Tongue (tissue), 2 donors: ENCODE results near the gene PSMG3. TPM values are rescaled to one million over a fixed set of nuclear protein-coding genes. Genes with fewer than 3 reads are reported as not detected.

Source experiments
- DNase-seq: peaks from one replicate; pipeline ENCODE4 v3.0.0-alpha.2; 2015
- total RNA-seq: library from RNA; depleted of rRNA; stranded (reverse); fragments of >200 nt; gene quantifications from one replicate; pipeline ENCODE4 v1.2.3, GENCODE V29; 2014

Gene PSMG3
- total RNA-seq, 1 donor from 2014 or later: 7.0 TPM

GRCh38 chr7:1579481-1580421 is 9.9 kb upstream of the PSMG3 start:
- peak; percentile 87 for DNase-seq

GRCh38 chr7:1578513-1578912 is 8.7 kb upstream of the PSMG3 start:
- no peak for DNase-seq

DNA sequence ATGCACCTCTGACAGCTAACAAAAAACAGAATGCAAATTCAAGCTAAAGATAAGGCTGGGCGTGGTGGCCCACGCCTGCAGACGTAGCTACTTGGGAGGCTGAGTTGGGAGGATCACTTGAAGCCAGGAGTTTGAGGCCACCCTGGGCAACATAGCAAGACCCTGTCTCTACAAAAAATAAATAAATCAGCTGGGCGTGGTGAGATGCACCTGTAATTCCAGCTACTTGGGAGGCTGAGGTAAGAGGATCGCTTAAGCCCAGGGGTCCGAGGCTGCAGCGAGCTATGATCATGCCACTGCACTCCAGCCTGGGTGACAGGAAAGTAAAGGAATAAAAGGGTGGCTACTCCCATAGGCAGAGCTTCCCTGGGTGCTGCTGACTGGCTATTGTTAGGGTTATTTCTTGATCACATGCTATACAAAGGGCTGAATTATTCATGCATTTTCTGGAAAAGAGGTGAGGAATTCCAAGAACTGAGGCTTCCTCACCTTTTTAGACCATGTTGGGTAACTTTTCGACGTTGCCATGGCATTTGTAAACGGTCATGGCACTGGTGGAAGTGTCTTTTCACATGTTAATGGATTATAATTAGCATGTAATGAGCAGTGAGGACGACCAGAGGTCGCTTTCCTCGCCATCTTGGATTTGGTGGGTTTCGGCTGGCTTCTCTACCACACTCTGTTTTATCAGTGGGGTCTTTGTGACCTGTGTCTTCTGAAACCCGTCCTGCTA is 6.9 kb upstream of the PSMG3 start:
- no peak for DNase-seq

DNA sequence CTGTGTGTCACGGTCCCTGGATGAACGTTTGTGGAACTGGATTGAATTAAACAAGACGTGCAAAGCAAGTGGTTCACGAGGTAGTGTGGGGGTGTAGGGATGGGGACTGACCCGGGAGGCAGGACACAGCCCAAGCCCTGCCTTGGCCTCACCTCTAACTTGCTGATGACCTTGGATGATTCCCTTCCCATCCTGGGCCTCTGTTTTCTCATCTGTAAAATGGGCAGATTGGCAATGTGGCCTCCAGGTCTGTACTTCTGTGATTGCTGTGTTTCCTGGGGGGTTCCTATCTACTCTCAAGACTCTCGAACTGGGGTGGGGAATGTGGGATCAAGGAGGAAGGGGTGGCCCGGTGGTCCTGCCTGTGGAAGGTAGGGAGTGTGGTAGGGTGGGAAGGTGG is 6.0 kb upstream of the PSMG3 start:
- no peak for DNase-seq

DNA sequence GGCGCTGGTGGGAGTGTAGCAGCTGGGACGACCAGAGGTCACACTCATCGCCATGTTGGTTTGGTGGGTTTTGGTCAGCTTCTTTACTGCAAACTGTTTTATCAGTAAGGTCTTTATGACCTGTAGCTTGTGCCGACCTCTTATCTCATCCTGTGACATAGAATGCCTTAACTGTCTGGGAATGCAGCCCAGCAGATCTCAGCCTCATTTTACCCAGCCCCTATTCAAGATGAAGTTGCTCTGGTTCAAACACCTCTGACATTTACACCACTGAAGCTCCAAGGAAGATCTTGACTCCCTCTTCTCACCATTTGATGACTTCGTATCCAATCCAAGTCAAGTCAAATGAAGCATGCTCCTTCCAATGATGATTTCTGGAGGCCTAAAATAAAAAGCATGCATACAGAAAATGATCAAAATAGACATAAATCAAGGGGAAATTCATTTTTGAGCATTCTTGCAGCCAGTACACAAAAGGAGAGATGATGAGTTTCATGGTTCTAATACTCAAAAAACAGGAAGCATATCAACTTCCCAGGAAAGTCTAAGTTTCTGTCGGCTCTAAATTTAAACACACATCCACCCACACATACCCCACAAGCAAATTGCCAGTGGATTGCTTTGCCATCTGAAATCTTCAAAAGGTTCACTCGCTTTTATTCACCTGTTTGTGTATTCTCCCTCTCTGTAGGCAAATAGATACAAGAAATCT is 2.4 kb upstream of the PSMG3 start:
- no peak for DNase-seq

GRCh38 chr7:1569440-1569832 is 396 bp downstream of the PSMG3 start:
- no peak for DNase-seq

DNA sequence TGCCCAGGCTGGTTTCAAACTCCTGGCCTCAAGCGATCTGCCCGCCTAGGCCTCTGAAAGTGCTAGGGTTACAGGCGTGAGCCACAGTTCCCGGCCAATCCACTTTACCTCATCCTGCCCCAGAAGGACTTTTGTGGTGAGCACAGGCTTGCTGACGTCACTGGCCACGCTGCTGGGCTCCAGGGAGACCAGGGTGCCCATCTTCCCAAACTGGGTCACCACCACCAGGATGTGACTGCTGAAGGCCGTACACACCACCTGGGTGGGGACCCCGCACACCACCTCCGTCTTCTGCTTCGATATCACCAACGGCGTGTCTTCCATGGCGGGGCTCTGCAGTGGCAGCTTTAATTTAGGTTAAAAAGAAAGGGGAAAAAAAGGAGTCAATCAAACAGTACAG is 816 bp downstream of the PSMG3 start:
- DNase-seq: no peak

DNA sequence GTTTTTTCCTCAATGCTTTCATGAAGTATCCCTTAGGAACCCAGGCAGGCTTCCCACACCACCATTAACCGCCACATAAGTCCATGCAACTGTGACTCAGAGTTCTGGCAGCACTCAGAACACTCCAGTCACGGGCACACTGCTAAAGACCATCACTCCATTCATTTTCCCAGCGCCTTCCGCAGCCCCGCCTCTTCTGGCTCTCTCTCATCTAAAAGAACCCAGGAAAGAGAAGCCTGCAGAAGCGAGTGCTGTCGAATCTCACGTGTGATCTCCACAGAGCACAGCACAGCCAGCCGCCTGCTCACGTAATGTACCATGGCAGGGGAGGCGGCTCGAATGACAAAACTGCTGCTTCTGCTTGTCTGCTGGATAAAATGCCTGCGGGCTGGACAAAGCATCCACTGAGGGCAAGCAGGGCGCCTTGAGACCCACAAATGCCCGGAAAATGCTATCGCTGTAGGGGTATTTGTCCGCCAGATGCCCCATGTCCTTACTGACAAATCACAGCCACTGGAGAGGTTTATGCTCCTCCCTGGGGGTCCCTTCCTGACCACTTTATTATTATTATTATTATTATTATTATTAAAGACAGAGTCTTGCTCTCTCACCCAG is 1.8 kb downstream of the PSMG3 start:
- DNase-seq: peak; percentile 88

DNA sequence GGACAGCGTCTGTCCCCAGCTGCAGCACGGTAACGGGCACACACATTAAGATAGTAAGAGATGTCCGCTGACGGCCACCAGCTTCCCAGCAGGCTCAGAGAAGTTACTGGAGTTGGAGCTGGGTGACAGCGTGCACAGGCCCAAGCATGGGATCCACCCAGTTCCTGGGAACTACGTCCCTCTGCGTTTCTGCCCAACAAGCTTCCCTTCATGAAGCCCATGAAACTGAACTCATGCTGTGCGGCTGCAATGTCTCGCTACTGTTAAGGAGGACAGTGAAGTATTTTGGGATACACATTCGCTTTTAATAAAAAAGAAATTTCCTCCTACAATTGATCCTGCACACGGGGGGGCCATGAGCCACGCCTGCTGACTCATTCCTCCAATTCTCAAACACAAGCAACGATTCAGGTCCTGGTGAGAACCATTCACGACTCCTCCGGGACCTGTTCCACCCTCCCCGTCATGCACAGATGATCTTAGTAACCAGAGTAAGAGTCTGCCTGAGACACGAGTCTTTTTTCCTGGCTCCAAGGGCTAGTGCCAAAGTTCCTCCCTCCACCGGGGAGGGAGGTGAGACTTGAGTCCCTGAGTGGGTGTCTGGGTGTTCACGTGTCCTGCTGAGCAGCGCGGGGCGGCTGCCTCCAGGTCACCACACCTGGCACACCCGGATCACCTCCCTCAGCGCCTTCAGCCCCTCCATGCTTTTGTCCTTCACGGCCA is 2.6 kb downstream of the PSMG3 start:
- no peak for DNase-seq

- DNase-seq: no peak
Measured at GRCh38 chr7:1566687-1567048, 3.2 kb downstream of the PSMG3 start.

- no peak for DNase-seq
Measured at GRCh38 chr7:1564603-1565022, 5.2 kb downstream of the PSMG3 start.

DNA sequence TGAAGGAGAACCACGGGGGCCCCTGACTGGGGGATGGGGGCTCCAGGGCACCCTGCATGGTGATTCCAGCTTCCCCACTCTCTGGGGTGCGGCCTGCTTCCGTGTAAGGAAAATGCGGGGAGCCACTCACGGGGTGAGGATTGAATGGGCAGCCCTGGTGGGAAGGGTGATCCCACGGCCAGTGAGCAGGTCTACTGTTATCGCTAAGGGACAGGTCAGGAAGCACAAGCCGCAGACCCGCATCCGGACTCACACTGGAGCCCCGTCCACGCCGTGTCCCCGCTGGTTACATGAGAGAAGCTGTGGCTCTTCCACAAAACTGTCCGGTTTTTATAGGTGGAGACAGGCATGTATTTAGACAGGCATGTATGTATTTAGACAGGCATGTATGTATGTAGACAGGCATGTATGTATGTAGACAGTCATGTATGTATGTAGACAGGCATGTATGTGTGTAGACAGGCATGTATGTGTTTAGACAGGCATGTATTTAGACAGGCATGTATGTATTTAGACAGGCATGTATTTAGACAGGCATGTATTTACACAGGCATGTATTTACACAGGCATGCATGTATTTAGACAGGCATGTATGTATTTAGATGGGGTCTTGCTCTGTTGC is 5.7 kb downstream of the PSMG3 start:
- DNase-seq: no peak

GRCh38 chr7:1562597-1563051 is 7.2 kb downstream of the PSMG3 start:
- peak; percentile 75 for DNase-seq

- no peak for DNase-seq
Measured at GRCh38 chr7:1562116-1562515, 7.7 kb downstream of the PSMG3 start.

GRCh38 chr7:1561036-1561940 is 8.5 kb downstream of the PSMG3 start:
- no peak for DNase-seq

DNA sequence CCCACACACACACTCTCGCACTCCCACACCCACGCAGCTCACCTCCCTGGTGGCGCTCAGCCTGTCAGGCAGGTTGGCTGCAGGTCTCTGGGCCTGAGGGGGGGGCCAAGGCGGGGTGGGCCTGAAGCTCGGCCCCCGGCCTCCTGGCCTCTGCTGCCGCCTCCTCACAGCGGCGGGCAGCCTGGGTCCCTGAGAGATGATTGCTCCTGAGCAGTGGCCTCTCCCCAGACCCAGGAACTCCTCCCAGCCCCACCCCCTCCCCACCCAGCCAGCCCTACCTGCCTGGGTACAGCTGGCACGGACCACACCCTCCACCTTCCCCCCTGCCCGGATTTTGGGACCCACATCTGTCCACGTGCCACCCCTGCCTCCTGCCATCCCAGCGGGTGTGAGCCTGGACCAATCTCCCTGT is 9.2 kb downstream of the PSMG3 start:
- no peak for DNase-seq

DNA sequence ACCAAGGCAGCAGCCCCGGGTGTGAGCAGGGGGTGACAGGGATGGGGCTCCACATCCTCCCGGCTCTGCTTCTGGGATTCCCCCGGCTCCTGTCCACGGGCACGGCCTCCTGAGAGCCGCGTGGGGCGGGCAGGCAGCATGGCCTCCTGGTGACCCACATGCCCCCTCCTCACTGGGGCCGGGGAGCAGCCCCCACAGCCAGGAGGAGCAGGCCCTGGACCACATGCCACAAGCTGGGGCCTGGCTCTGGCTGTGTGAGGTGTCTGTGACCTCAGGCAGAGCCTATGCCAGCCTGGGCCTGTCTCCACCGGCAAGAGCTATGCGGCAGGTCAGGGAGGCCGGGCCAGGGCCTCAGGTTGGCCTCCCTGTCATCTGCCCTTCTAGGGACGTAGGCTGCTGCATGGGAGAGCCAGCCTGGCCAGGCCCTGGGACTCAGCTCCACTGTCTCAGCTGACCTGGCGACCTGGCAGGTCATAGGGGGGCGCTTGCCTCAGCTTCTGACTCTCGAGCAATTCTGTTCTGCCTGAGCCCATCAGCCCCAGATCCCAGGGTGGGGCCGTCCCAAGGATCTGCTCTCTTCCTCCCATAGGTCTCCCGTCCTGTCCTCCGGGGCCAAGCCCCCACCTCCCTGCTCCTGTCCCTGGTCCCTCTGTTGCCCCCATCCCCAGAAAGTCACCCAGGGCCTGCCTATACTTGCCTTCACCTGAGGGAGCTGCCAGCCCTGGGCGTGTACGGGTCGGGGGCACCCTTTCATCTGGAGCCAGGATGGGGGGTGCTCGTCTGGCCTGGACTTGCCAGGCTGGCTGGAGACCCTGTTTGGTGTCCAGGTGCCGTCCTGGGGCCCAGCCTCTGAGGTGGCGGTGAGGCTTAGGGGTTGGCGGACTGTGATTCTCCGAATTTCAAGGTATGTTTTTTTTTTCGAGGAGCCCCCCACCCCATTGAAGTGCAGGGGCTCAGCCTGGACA is 9.9 kb downstream of the PSMG3 start:
- DNase-seq: no peak

DNA sequence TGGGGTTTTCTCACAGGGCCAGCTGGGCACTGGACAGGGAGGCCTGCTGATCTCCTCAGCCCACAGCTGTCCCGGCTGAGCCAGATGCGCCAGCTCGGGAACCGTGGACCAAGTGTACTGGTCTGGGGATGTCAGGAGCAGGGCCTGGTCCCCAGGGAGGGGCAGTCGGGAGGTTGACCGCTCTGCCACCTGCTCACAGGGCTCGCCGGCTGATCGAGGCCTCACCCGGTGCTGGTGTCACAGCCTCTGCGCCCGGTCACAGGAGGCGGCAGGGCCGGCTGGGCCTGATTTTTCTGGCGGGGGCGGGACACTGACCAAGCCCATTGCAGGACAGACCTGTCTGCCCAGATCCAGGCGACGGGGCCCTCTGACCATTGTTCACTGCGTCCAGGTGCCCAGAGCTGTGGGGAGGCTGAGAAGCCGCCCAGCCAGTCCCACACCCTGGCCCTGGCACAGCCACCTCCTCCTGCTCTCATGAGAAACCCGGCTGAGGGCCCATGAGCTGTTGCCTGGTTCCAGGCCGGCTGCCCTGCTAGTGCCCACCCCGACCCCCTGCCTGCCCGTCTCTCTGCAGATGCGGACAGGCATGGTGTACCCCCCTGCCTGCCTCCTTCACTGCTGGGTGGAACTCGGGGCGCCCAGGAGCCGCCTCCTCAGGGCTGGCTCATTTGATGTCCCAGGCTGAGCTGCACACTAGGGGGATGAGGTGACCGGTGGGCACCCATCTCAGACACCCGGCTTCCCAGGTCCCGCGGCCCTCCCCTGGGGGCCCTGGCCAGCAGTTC is 10.8 kb downstream of the PSMG3 start:
- DNase-seq: no peak
